Measurements from ENCODE around the gene ADM5. TPM values are rescaled to one million over a fixed set of nuclear protein-coding genes. Genes with fewer than 3 reads are reported as not detected.
A peak's percentile ranks its signal among the peaks of the same experiment; 100 is the strongest.

ADM5 gene
- total RNA-seq, 1 donor from 2014 or later: 6.9 TPM

DNA sequence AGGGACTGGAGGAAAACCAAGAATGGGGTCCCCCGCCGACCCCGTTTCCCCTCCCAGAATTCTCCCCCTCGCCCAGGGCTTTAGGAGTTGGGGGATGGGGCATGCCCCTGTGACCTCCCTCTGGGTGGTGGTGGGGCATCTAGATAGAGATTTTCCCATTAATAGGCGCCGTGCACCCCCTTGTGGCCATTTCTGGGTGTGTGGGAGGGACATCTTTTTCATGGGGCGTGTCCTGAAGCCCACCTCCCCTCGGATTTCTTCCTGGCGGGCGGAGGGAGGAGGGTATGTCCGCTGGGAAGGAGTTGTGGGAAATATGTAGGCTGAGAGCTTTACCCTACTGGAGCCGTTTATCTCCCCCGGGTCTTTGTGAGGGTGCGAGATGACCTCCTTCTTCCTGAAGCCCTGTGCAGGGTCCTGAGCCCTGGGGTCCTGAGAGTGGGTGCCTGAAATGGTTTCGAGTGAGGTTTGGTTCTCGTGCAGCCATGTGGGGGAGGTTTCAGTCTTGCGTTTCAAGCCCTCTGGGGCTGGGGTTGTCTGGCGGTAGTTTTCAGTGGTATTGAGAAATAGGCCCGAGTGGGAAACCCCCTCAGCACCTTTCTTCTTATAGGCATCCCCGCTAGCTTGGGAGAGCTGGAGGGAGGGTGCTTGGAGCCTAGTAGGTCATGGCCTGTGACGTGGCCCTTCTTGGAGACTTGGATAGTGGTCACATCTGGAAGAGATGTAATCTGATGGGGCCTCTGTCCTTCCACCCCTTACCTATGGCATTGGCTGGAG, 11.3 kb upstream of the ADM5 start:
- DNase-seq (ENCODE audit: low spot score): peak; percentile 66
- peaks cover 23% of the 10 kb centered on the region for H3K36me3 Mint-ChIP-seq (ENCODE audit: low read depth)
- intact Hi-C loops (cut with micrococcal nuclease): loop anchor here (1.0 to 5.0 kb wide), 9 partner anchors 88 to 649 kb away; partner anchors contain the start of genes AKT1S1, FUZ, KCNC3 and PIH1D1
- no peaks in the 10 kb centered on the region for H3K9me3 Mint-ChIP-seq
- H3K27me3 Mint-ChIP-seq (ENCODE audit: insufficient read depth): no peaks in the 10 kb centered on the region
- H3K27ac Mint-ChIP-seq: peak overlapping the region; percentile 95
- peaks cover 32% of the 10 kb centered on the region for H3K4me1 Mint-ChIP-seq (ENCODE audit: low read depth)
- peak overlapping the region; percentile 96 for H3K4me3 Mint-ChIP-seq

DNA sequence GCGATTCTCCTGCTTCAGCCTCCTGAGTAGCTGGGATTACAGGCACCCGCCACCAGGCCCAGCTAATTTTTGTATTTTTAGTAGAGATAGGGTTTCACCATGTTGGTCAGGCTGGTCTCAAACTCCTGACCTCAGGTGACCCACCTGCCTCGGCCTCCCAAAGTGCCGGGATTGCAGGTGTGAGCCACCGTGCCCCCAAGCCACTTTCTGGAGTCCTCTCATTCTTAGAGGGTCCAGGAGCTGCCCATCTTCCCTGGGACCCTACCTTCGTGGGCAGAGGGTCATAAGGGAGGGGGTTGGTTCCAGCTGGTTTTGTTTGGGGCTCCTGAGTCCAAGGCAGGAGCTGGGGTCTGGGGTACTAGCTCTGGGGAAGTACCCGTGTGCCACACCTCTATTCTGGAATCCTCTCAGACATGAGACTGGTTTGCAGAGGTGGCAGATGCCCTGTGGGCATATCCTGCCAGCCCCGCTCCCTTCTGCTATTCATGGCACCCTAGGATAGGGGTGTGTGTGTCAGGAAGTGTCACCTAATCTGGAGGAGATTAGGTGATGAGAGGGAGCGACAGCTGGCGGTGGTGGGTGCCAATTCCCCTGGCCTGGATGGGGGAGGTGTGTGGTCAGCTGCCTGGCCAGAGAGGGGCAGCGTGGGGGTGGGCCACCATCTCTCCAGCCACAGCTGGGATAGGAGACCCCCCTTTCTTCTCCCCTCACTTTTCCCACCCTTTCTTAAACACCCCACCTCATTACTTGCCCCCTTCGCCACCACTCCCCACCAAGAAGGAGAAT, 10.2 kb upstream of the ADM5 start:
- no peaks in the 10 kb centered on the region for H3K9me3 Mint-ChIP-seq
- intact Hi-C loops (cut with micrococcal nuclease): loop anchor here (5.0 kb wide), 2 partner anchors 308 to 648 kb away; partner anchors contain the start of gene KCNC3
- peaks cover 32% of the 10 kb centered on the region for H3K4me1 Mint-ChIP-seq (ENCODE audit: low read depth)
- peaks cover 26% of the 10 kb centered on the region for H3K36me3 Mint-ChIP-seq (ENCODE audit: low read depth)
- no peak for DNase-seq (ENCODE audit: low spot score)
- no peak overlapping the region for H3K27ac Mint-ChIP-seq
- H3K4me3 Mint-ChIP-seq: peak overlapping the region; percentile 96
- no peaks in the 10 kb centered on the region for H3K27me3 Mint-ChIP-seq (ENCODE audit: insufficient read depth)

DNA sequence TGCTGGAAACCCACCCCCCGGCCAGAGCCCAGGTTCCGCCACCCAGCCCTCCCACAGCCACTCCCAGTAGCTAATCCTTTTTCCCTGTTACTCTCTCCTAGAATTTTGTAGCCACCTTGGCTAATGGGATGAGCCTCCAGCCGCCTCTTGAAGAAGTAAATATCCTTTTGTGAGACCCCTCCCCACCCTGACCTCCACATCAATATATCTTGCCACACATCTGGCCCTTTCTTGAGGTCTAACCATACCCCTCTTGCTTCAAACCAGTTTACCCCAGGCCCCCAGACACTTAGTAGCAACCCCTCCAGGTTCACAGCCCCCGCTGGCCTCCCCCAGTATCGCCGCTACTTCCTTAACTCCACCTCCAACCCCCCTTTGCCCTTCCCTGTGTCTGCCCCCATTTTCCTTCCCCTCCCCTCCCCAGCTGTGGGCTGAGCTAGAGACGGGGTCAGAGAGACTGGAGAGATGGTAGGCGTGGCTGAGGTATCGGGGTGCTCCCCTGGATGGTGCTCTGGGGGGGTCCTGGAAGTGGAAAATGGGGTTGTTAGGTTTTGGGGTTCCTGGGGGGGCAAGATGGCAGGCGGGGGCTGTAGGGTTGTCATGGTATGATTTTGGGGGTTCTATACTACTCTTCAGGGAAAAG, 9.5 kb upstream of the ADM5 start:
- DNase-seq (ENCODE audit: low spot score): no peak
- no peaks in the 10 kb centered on the region for H3K27me3 Mint-ChIP-seq (ENCODE audit: insufficient read depth)
- H3K36me3 Mint-ChIP-seq (ENCODE audit: low read depth): peaks cover 27% of the 10 kb centered on the region
- peaks cover 32% of the 10 kb centered on the region for H3K4me1 Mint-ChIP-seq (ENCODE audit: low read depth)
- H3K9me3 Mint-ChIP-seq: no peaks in the 10 kb centered on the region
- intact Hi-C loops (cut with micrococcal nuclease): loop anchor here (5.0 kb wide), 2 partner anchors 307 to 647 kb away; partner anchors contain the start of gene KCNC3
- H3K27ac Mint-ChIP-seq: peak overlapping the region; percentile 29
- peak overlapping the region; percentile 63 for H3K4me3 Mint-ChIP-seq

DNA sequence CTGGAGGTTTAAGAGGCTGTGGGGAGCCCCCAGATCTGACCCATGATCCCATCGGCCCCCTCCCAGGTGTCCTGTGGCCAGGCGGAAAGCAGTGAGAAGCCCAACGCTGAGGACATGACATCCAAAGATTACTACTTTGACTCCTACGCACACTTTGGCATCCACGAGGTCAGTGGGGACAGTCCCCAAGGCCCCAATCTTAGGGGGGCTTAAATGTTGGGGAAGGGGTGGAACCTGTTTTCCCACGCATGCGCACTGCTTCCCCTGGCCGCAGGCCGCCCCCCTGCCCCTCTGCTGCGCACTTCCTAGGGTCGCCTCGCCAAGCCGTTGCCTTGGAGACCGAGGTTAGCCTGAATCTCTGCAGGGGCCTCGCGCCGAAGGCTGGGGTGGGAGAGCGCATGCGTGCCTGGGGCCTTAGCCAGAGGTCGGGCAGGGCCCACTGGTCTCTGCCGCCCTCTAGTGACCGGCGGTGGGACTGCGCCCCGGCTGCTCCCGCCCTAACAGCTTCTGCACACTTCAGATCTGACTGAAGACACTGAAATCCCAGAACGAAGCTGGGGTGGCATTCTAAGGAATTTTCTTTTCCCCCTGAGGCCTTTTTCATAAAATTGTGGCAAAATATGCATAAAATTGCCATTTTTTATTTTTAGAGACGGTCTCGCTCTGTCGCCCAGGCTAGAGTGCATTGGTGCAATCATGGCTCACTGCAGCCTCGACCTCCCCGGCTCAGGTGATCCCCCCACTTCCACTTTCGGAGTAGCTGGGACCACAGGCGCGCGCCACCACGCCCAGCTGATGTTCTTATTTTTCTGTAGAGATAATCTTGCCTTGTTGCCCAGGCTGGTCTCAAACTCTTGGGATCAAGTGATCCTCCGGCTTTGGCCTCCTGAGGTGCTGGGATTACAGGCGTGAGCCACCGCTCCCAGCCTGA, 8.7 kb upstream of the ADM5 start:
- peaks cover 34% of the 10 kb centered on the region for H3K36me3 Mint-ChIP-seq (ENCODE audit: low read depth)
- H3K9me3 Mint-ChIP-seq: no peaks in the 10 kb centered on the region
- H3K27ac Mint-ChIP-seq: peak overlapping the region; percentile 29
- H3K4me3 Mint-ChIP-seq: peak overlapping the region; percentile 63
- intact Hi-C loops (cut with micrococcal nuclease): no loop called here
- H3K27me3 Mint-ChIP-seq (ENCODE audit: insufficient read depth): no peaks in the 10 kb centered on the region
- DNase-seq (ENCODE audit: low spot score): peak; percentile 87
- peaks cover 32% of the 10 kb centered on the region for H3K4me1 Mint-ChIP-seq (ENCODE audit: low read depth)

DNA sequence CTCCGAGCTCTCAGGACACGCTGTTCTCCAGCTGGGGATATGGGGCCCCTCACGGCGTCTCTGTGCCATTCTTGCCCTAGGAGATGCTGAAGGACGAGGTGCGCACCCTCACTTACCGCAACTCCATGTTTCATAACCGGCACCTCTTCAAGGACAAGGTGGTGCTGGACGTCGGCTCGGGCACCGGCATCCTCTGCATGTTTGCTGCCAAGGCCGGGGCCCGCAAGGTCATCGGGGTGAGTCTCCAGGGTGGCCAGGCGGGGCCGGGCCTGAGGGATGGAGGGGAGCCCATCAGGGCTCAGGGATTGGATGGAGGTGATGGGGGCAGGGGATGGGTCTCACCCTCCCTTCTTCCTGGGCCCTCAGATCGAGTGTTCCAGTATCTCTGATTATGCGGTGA, 7.6 kb upstream of the ADM5 start:
- peaks cover 36% of the 10 kb centered on the region for H3K36me3 Mint-ChIP-seq (ENCODE audit: low read depth)
- DNase-seq (ENCODE audit: low spot score): no peak
- H3K4me1 Mint-ChIP-seq (ENCODE audit: low read depth): peaks cover 22% of the 10 kb centered on the region
- intact Hi-C loops (cut with micrococcal nuclease): no loop called here
- H3K27me3 Mint-ChIP-seq (ENCODE audit: insufficient read depth): no peaks in the 10 kb centered on the region
- H3K9me3 Mint-ChIP-seq: no peaks in the 10 kb centered on the region
- H3K27ac Mint-ChIP-seq: no peak overlapping the region
- H3K4me3 Mint-ChIP-seq: no peak overlapping the region

DNA sequence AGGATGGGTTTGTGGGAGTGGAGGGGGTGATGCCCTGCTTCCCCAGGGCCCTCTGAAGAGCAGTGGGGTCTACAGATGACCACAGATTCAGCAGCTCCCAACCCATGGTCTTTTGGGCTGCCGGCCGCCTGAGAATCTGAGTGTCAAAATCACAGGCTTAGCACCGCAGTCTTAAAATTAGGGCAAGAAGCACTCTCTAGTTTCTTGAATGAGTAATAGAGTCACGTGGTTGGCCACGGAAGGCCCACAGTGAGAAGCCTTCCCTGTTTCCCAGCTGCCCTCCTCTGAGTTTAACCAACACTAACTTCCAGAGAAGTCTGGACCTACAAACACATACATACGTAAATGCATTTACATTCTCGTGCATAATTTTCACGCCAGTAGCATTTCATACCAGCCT, 7.1 kb upstream of the ADM5 start:
- Mint-ChIP-seq H3K4me3 (no peak overlapping the region), H3K27me3 (ENCODE audit: insufficient read depth) (no peaks in the 10 kb centered on the region), H3K27ac (no peak overlapping the region), H3K36me3 (ENCODE audit: low read depth) (peaks cover 40% of the 10 kb centered on the region), H3K4me1 (ENCODE audit: low read depth) (peaks cover 22% of the 10 kb centered on the region), H3K9me3 (no peaks in the 10 kb centered on the region)
- no peak for DNase-seq (ENCODE audit: low spot score)
- intact Hi-C loops (cut with micrococcal nuclease): no loop called here

DNA sequence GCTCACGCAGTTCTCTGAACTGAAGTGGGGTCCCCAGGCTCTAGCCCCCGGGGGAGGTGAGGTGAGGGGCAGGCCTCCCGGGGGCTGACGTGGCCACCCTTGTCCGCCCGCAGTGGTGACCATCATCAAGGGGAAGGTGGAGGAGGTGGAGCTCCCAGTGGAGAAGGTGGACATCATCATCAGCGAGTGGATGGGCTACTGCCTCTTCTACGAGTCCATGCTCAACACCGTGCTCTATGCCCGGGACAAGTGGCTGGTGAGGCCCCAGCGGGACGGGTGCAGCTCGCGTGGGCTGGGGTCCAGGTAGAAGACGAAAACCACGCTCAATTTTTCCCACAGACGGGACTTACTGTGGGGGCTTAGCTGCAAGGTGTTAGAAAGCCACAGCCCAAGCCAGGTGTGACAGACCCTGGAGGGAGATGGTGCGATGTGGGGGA, 5.6 kb upstream of the ADM5 start:
- no peak overlapping the region for H3K27ac Mint-ChIP-seq

DNA sequence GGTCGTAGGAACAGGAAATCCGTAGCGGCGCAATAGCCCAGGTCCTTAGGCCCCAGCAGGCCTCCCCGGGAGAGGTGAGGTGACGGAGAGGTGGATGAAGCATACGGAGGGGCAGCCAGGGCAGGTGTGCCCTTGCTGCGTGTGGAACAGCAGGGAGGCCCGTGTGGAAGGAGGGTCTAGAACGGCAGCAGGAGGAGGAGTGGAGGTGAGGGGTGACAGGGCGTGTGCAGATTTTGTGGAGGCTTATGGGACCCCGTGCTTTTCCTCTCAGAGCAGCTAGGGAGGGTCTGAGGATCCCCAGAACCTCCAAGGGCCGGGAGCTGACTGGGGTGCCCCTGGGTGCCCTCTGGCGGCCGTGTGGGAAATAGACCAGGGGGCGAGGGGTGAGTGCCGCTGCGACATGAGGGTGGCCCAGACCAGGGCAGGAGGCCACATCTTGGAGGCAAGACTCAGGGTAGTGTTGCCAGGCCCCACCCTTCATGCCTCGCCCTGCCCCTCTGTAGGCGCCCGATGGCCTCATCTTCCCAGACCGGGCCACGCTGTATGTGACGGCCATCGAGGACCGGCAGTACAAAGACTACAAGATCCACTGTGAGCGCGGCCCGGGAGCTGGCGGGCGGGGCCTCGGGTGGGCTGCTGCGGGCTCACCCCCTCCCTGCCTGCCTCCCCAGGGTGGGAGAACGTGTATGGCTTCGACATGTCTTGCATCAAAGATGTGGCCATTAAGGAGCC, 5.0 kb upstream of the ADM5 start:
- no peak for DNase-seq (ENCODE audit: low spot score)
- peaks cover 41% of the 10 kb centered on the region for H3K36me3 Mint-ChIP-seq (ENCODE audit: low read depth)
- intact Hi-C loops (cut with micrococcal nuclease): no loop called here
- no peaks in the 10 kb centered on the region for H3K27me3 Mint-ChIP-seq (ENCODE audit: insufficient read depth)
- H3K4me1 Mint-ChIP-seq (ENCODE audit: low read depth): peaks cover 14% of the 10 kb centered on the region
- no peak overlapping the region for H3K4me3 Mint-ChIP-seq
- no peaks in the 10 kb centered on the region for H3K9me3 Mint-ChIP-seq
- H3K27ac Mint-ChIP-seq: no peak overlapping the region

More for the DNA sequence above, 5.6 kb upstream of the ADM5 start:
- H3K36me3 Mint-ChIP-seq (ENCODE audit: low read depth): peaks cover 41% of the 10 kb centered on the region
- no peak for DNase-seq (ENCODE audit: low spot score)
- H3K4me3 Mint-ChIP-seq: no peak overlapping the region
- intact Hi-C loops (cut with micrococcal nuclease): no loop called here
- H3K9me3 Mint-ChIP-seq: no peaks in the 10 kb centered on the region
- H3K27me3 Mint-ChIP-seq (ENCODE audit: insufficient read depth): no peaks in the 10 kb centered on the region
- peaks cover 14% of the 10 kb centered on the region for H3K4me1 Mint-ChIP-seq (ENCODE audit: low read depth)

DNA sequence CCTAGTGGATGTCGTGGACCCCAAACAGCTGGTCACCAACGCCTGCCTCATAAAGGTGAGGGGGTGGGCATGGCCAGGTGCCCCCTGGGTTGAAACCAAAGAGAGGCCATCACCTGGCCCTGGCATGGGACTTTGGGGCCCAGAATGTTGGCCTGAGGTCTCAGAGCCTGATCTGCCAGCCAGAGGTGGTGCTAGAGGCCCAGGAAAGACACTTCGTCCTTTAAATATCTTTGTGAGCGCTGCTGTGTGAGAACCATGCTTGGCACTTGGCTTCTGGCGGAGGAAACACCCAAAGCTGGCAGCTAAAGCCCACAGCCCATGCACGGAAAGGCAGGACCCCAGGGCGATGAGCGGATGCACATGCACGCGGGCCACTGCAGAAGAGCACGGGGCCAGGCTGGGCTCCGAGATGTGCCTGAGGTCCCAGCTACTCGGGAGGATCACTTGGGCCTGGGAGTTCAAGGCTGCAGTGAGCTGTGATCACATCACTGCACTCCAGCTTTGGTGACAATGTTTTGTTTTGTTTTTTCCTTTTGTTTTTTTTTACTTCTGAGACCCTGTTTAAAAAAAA, 4.3 kb upstream of the ADM5 start:
- Mint-ChIP-seq H3K36me3 (ENCODE audit: low read depth) (peaks cover 44% of the 10 kb centered on the region), H3K27me3 (ENCODE audit: insufficient read depth) (peaks cover 4% of the 10 kb centered on the region), H3K4me3 (no peak overlapping the region), H3K4me1 (ENCODE audit: low read depth) (peaks cover 12% of the 10 kb centered on the region), H3K27ac (no peak overlapping the region), H3K9me3 (no peaks in the 10 kb centered on the region)
- intact Hi-C loops (cut with micrococcal nuclease): no loop called here
- no peak for DNase-seq (ENCODE audit: low spot score)

DNA sequence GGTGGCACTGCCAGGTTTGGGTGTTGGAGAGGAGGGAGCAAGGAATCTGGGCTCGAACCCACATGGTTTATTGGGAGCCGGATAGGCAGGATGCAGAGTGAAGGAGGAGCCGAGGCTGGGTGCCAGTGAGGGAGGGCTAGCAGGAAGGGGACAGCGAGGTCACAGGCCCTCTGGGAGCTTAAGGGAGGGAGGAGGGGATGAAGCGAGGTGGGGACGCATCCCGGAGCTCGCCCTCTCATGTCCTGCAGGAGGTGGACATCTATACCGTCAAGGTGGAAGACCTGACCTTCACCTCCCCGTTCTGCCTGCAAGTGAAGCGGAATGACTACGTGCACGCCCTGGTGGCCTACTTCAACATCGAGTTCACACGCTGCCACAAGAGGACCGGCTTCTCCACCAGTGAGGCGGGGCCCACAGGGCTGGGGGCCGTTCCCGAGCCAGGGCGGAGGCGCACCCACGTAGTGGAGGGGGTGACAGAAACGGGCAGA, 3.5 kb upstream of the ADM5 start:
- H3K27ac Mint-ChIP-seq: peak overlapping the region; percentile 34
- H3K9me3 Mint-ChIP-seq: no peaks in the 10 kb centered on the region
- intact Hi-C loops (cut with micrococcal nuclease): no loop called here
- H3K27me3 Mint-ChIP-seq (ENCODE audit: insufficient read depth): peaks cover 10% of the 10 kb centered on the region
- H3K4me1 Mint-ChIP-seq (ENCODE audit: low read depth): peaks cover 17% of the 10 kb centered on the region
- peaks cover 44% of the 10 kb centered on the region for H3K36me3 Mint-ChIP-seq (ENCODE audit: low read depth)
- no peak for DNase-seq (ENCODE audit: low spot score)
- H3K4me3 Mint-ChIP-seq: no peak overlapping the region

DNA sequence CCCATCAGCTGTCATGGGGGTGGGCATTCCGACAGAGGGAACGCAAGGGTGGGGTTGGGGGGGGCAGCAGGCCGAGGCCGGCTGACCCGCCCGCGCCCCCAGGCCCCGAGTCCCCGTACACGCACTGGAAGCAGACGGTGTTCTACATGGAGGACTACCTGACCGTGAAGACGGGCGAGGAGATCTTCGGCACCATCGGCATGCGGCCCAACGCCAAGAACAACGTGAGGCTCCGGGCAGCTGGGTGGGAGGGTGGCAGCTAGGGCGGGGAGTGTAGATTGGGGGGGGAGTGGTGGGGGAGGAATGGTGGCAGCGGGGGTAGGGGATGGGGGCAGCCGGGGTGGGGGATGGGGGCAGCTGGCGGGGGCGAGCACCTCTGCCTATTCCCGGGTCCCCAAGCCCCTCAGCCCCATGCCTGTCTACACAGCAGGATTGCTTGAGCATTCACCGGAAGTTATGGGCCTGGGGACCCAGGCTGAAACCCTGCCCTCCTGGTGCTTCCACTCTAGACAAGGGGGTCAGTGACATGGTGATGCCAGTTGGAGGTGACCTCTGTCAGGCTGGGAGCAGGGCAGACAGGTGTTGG, 2.8 kb upstream of the ADM5 start:
- no peak overlapping the region for H3K27ac Mint-ChIP-seq
- H3K27me3 Mint-ChIP-seq (ENCODE audit: insufficient read depth): peaks cover 12% of the 10 kb centered on the region
- DNase-seq (ENCODE audit: low spot score): no peak
- H3K4me3 Mint-ChIP-seq: no peak overlapping the region
- peaks cover 19% of the 10 kb centered on the region for H3K4me1 Mint-ChIP-seq (ENCODE audit: low read depth)
- H3K9me3 Mint-ChIP-seq: no peaks in the 10 kb centered on the region
- H3K36me3 Mint-ChIP-seq (ENCODE audit: low read depth): peaks cover 41% of the 10 kb centered on the region
- intact Hi-C loops (cut with micrococcal nuclease): no loop called here
